Spleen (tissue), 7 donors: ENCODE data around the gene GTF2H4.

Source experiments
- POLR2AphosphoS5 ChIP-seq, 3 donors: sonication (generic); formaldehyde crosslinking; IDR thresholded peaks; one replicate each; pipeline ENCODE4 v1.5.1; 2017; ENCODE audit warnings: antibody characterized with exemption in 3 of 3
- TF ChIP-seq, protein P1 (sequence below), 11 experiments: fragments of 200-600 bp in 7 of 11; fragments of 450-650 bp in 4 of 11; sonication (generic) in 4 of 11; IDR thresholded peaks in 8 of 11; conservative IDR thresholded peaks in 3 of 11; 1 replicate in 7 of 11; 2 replicates in 4 of 11; pipeline versions ENCODE4 v1.4.0 to v1.8.0; 2016 to 2021; ENCODE audit warnings: antibody characterized with exemption in 11 of 11, inconsistent platforms in 4 of 11, mild to moderate bottlenecking in 1 of 11
- donor health status: DM: no; HTN: no; CAD: no; lungs with moderate emphysema.
- donor health status: DM: no; HTN: no; CAD: no.
- donor health status: DM: no; HTN: no; CAD: no.

GRCh38 chr6:30955367-30956042 lies 47.5 kb downstream of the GTF2H4 start:
- peak; percentile 43 to 74 (median 69) for TF ChIP-seq POLR2AphosphoS5 (IDR thresholded peaks at IDR 0.05)
- TF ChIP-seq, protein P1, sequence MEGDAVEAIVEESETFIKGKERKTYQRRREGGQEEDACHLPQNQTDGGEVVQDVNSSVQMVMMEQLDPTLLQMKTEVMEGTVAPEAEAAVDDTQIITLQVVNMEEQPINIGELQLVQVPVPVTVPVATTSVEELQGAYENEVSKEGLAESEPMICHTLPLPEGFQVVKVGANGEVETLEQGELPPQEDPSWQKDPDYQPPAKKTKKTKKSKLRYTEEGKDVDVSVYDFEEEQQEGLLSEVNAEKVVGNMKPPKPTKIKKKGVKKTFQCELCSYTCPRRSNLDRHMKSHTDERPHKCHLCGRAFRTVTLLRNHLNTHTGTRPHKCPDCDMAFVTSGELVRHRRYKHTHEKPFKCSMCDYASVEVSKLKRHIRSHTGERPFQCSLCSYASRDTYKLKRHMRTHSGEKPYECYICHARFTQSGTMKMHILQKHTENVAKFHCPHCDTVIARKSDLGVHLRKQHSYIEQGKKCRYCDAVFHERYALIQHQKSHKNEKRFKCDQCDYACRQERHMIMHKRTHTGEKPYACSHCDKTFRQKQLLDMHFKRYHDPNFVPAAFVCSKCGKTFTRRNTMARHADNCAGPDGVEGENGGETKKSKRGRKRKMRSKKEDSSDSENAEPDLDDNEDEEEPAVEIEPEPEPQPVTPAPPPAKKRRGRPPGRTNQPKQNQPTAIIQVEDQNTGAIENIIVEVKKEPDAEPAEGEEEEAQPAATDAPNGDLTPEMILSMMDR (IDR thresholded peaks at IDR 0.05 in 8 of 11, conservative IDR thresholded peaks at IDR 0.05 in 3 of 11): no peak
